ENCODE data around the gene GCNT4.
A peak's percentile ranks its signal among the peaks of the same experiment; 100 is the strongest.
"Not testable (repeated sequence)": the region's sequence is repeated elsewhere in the genome, so short reads cannot be mapped to it uniquely, and the experiment has no call there.

GCNT4 gene

DNA sequence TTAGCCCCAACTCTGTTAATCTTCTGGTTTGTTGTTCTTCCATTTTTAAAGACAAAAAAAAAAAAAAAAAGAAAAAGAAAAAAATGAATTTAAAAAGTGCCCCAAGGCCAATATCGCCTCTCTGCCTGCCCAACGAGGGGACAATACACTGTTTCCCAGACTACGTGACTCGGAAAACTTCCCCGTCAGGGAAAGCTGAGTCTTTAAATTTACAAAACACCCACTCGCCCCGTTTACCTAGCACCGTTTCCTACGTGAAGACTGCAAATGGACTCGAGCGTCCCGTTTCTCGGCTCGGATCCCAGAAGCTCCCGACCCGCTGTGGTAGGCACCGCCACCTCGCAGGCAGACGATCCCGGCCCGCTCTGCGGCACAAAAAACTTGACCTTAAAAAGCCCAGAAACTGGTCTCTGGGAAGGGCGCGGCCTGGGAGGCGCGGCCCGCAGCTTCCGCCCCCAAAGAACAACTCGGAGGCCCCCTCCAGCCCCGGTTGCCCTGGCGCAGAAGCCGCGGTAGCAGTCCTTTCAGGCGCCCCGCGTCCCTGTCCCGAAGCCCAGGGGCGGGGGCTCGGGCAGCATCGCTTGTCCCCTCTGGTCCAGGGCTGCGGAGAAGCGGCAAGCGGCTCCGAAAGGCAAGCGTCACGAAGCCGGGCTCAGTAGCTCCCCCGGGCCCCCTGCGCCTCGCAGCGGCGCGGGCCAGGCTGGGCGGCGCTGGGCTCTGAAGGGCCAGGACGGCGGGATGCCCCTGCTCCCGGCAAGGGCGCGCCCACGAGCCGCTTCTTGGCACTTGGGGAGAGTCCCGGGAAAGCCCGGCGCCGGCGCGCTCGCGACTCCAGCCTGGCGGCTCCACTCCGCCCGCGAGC, at the start of gene GCNT4:
GCNT4 (minus strand) TSS at position 367 of the 862 bp plus-strand sequence. CDS start 22,521 bp downstream, outside the sequence.
- Mint-ChIP-seq H3K4me3 (peak within 1 kb of the TSS; percentile 95), H3K4me1 (peaks cover 88% of the 10 kb centered on the region), H3K27ac (peak within 1 kb of the TSS; percentile 90), H3K27me3 (no peaks in the 10 kb centered on the region), H3K36me3 (no peaks in the 10 kb centered on the region), H3K9me3 (no peaks in the 10 kb centered on the region)

DNA sequence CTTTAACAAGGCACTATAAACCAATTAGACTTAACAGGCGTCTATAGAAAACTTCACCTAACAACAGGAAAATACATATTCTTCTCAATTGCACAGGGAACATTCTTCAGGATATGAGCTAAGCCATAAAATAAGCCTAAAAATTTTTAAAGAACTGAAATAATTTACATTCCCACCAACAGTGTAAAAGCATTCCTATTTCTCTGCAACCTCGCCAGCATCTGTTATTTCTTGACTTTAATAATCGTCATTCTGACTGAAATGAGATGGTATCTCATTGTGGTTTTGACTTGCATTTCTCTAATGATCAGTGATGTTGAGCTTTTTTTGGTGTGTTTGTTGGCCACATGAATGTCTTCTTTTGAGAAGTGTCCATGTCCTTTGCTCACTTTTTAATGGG, 43.6 kb upstream of the GCNT4 start:
- H3K4me1 Mint-ChIP-seq: peaks cover 21% of the 10 kb centered on the region
- H3K9me3 Mint-ChIP-seq, H3K4me3 Mint-ChIP-seq, H3K27me3 Mint-ChIP-seq, H3K36me3 Mint-ChIP-seq: not testable (repeated sequence)
- peak overlapping the region; percentile 8 for H3K27ac Mint-ChIP-seq

DNA sequence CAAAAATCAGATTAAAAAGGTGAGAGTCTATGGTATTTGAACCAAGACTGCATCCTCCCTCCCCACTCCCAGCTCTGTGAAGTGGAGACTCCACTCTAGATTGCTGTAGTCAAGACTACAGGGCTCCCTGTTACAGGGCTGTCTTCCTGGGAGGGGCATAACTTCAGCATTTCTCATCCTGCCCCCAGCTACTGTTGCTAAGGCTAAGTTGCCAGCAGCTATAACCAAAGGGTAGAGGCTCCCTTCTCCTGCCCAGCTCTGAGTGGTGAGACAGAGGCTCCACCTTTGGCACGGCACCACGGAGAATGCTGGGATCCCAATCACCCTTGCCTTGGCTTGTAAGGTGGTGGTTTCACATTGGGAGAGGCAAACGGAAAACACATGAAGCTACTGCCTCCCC, 39.2 kb upstream of the GCNT4 start:
- Mint-ChIP-seq H3K9me3 (no peaks in the 10 kb centered on the region), H3K4me3 (no peak overlapping the region), H3K36me3 (no peaks in the 10 kb centered on the region), H3K4me1 (peaks cover 42% of the 10 kb centered on the region), H3K27ac (no peak overlapping the region), H3K27me3 (no peaks in the 10 kb centered on the region)

GRCh38 chr5:75089662-75090061, 37.3 kb upstream of the GCNT4 start:
- no peaks in the 10 kb centered on the region for H3K9me3 Mint-ChIP-seq
- peaks cover 26% of the 10 kb centered on the region for H3K4me1 Mint-ChIP-seq
- no peak overlapping the region for H3K4me3 Mint-ChIP-seq
- H3K27ac Mint-ChIP-seq: no peak overlapping the region
- H3K27me3 Mint-ChIP-seq: no peaks in the 10 kb centered on the region
- no peaks in the 10 kb centered on the region for H3K36me3 Mint-ChIP-seq

DNA sequence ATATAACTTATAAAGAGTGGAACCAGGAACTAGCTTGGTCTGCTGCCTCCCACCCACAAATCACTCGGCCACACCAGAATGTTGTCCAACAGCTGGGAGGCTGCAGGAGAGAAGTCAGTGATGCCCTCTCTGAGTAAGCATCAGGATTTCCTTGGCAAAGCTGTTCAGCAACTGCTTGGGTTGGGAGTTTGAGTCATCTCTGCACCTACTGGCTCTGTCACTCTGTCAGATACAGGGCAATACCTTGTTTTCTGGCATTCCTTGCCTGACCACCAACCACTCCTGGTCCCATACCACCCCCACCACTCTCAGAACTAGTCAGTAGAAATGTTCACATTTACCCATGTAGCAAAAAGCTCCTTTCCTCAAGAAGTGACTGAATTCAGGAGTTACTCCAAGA, 36.8 kb upstream of the GCNT4 start:
- Mint-ChIP-seq H3K9me3 (no peaks in the 10 kb centered on the region), H3K27me3 (no peaks in the 10 kb centered on the region), H3K36me3 (no peaks in the 10 kb centered on the region), H3K4me1 (peaks cover 21% of the 10 kb centered on the region), H3K27ac (no peak overlapping the region), H3K4me3 (no peak overlapping the region)

- Mint-ChIP-seq H3K9me3 (no peaks in the 10 kb centered on the region), H3K4me1 (peaks cover 21% of the 10 kb centered on the region), H3K36me3 (no peaks in the 10 kb centered on the region), H3K4me3 (no peak overlapping the region), H3K27ac (no peak overlapping the region), H3K27me3 (no peaks in the 10 kb centered on the region)
Observed at GRCh38 chr5:75088648-75089047, 36.3 kb upstream of the GCNT4 start.

- H3K27ac Mint-ChIP-seq: no peak overlapping the region
- H3K9me3 Mint-ChIP-seq: no peaks in the 10 kb centered on the region
- peaks cover 17% of the 10 kb centered on the region for H3K4me1 Mint-ChIP-seq
- H3K4me3 Mint-ChIP-seq: no peak overlapping the region
- no peaks in the 10 kb centered on the region for H3K27me3 Mint-ChIP-seq
- no peaks in the 10 kb centered on the region for H3K36me3 Mint-ChIP-seq
Observed at GRCh38 chr5:75081510-75081909, 29.2 kb upstream of the GCNT4 start.

DNA sequence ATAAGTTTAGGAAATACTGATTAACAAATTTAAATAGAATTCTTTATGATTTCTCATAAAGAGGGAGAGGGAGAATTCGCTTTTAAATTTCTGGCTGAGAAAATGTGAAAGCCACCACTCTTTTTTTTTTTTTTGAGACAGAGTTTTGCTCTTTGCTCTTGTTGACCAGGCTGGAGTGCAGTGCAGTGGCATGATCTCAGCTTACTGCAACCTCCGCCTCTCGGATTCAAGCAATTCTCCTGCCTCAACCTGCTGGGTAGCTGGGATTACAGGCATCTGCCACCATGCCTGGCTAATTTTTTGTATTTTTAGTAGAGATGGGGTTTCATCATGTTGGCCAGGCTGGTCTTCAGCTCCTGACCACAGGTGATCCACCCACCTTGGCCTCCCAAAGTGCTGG, 27.0 kb upstream of the GCNT4 start:
- H3K27me3 Mint-ChIP-seq, H3K4me3 Mint-ChIP-seq: not testable (repeated sequence)

DNA sequence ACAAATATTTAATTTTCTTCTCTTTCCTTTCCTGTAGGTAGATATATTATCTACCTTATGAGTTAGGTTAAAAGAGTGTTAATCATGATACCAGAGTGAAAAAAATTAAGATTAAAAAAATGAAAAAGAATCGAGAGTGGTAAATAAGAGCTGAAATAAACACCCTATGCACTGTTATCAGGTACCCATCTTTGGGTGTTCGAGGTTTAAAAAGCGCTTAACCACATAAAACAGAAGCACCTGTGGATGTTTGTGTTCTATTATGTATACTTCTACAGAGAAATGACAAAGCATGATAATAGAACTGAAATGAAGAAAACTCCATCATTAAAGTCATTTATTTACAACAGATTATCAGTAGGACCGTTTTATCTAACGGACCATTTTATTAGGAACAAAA, 25.7 kb upstream of the GCNT4 start:
- Mint-ChIP-seq H3K4me1 (peaks cover 37% of the 10 kb centered on the region), H3K27ac (no peak overlapping the region), H3K4me3 (no peak overlapping the region), H3K36me3 (no peaks in the 10 kb centered on the region), H3K27me3 (no peaks in the 10 kb centered on the region), H3K9me3 (no peaks in the 10 kb centered on the region)

More for the DNA sequence above, 27.0 kb upstream of the GCNT4 start:
- H3K27ac Mint-ChIP-seq, H3K9me3 Mint-ChIP-seq, H3K36me3 Mint-ChIP-seq: not testable (repeated sequence)
- H3K4me1 Mint-ChIP-seq: peaks cover 34% of the 10 kb centered on the region

GRCh38 chr5:75072061-75072460, 19.7 kb upstream of the GCNT4 start:
- H3K9me3 Mint-ChIP-seq: no peaks in the 10 kb centered on the region
- H3K4me3 Mint-ChIP-seq: no peak overlapping the region
- H3K27me3 Mint-ChIP-seq: no peaks in the 10 kb centered on the region
- H3K36me3 Mint-ChIP-seq: no peaks in the 10 kb centered on the region
- no peak overlapping the region for H3K27ac Mint-ChIP-seq
- peaks cover 25% of the 10 kb centered on the region for H3K4me1 Mint-ChIP-seq

DNA sequence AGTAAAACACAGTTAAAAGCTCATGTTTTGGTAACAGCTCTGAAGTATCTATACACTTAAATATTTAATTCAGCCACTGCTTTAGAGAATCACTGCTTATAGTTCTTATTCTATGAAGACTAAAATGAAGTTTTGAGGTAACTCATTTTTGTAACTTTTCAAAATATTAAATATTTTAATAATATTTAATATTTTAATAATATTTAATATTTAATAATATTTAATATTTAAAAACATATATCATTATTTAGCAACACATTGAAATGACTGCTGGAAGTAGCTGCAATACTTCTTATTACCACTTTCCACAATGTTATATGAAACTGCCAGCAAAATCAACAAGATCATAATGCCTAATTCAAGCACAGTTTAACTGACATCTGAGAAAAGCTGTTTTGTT, 18.7 kb upstream of the GCNT4 start:
- H3K4me3 Mint-ChIP-seq: no peak overlapping the region

DNA sequence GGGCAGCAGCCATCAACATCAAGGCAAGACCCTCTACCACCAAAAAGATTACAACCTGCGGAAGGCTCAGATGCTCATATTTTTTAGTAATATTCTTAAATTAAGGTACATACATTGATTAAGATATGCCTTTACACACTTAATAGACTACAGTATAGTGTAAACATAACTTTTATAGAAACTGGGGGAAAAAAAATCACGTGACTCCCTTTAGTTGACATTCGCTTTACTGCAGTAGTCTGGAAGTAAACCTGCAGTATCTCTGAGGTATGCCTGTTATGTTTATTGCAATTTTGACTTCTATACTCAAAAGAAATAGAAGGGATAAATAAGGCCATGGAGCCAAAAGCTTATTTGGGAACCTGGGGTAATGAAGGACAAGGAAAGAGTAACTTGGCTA, 15.1 kb upstream of the GCNT4 start:
- no peaks in the 10 kb centered on the region for H3K36me3 Mint-ChIP-seq
- H3K4me3 Mint-ChIP-seq: no peak overlapping the region
- no peaks in the 10 kb centered on the region for H3K27me3 Mint-ChIP-seq
- no peak overlapping the region for H3K27ac Mint-ChIP-seq
- peaks cover under 1% of the 10 kb centered on the region for H3K9me3 Mint-ChIP-seq
- peaks cover 36% of the 10 kb centered on the region for H3K4me1 Mint-ChIP-seq

More for the DNA sequence above, 18.7 kb upstream of the GCNT4 start:
- H3K9me3 Mint-ChIP-seq: no peaks in the 10 kb centered on the region
- no peaks in the 10 kb centered on the region for H3K36me3 Mint-ChIP-seq
- no peak overlapping the region for H3K27ac Mint-ChIP-seq
- H3K27me3 Mint-ChIP-seq: no peaks in the 10 kb centered on the region
- peaks cover 30% of the 10 kb centered on the region for H3K4me1 Mint-ChIP-seq

DNA sequence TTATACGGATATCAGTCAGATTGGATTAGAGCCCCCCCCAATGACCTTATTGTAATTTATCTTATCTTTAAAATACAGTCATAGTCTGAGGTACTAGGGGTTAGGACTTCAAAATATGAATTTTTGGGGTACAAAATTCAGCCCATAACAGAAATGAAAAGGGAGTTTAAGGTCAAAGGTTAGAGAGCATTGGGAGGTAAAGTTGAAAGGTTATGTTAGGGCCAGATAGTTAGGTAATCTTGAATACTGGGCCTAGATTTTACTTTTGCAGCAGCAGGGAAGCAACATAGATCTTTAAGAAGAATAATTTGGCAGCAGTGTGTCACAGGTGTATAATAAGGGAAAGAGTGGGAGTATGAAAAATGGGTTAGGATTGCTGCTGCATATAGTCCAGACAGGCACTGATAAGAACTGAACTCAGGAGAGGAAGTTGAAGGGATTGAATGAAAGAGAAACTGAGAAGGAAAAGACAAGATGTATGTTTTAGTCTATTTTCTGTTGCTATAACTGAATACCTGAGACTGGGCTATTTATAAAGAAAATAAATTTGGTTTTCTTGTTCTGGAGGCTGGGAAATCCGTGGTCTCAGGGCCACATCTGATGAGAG, 10.7 kb upstream of the GCNT4 start:
- Mint-ChIP-seq H3K27ac (peak overlapping the region; percentile 30), H3K4me3 (peak overlapping the region; percentile 9), H3K27me3 (no peaks in the 10 kb centered on the region), H3K4me1 (peaks cover 79% of the 10 kb centered on the region), H3K36me3 (no peaks in the 10 kb centered on the region), H3K9me3 (peaks cover 5% of the 10 kb centered on the region)

DNA sequence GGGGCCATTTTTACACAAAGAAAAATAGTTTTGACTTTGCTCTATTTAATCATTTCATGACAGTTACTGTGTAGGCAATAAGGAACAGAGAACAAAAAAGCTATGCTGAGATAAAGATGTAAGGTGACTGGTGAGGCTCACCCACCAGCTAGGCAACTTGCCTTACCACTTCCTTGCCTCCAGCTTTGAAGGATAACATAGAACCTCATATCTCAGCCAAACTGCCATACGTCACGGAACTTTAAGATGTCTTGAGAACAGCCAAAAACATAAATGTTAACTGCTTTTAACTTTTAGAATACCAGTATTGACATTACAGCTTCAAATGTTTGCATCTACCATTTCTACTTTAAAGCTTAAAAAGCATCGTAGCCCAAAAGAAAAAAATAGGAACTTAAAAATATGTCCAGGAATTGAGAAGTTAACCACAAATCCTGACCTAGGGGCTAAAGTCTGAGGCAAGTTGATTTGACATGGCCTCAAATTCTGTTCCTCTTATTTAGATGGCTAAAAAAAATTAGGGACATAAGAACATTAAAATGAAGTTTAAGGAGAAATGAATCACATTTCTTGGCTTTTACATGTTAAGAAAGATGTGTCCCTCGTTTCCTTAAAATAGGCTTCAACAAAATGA, 7.7 kb upstream of the GCNT4 start:
- H3K27ac Mint-ChIP-seq: peak overlapping the region; percentile 86
- no peaks in the 10 kb centered on the region for H3K36me3 Mint-ChIP-seq
- H3K9me3 Mint-ChIP-seq: peaks cover 5% of the 10 kb centered on the region
- H3K27me3 Mint-ChIP-seq: no peaks in the 10 kb centered on the region
- H3K4me1 Mint-ChIP-seq: peaks cover 90% of the 10 kb centered on the region
- H3K4me3 Mint-ChIP-seq: peak overlapping the region; percentile 50

GRCh38 chr5:75058986-75059535, 6.7 kb upstream of the GCNT4 start:
- Mint-ChIP-seq H3K27ac (peak overlapping the region; percentile 86), H3K4me3 (peak overlapping the region; percentile 50), H3K27me3 (no peaks in the 10 kb centered on the region), H3K9me3 (peaks cover 5% of the 10 kb centered on the region), H3K36me3 (no peaks in the 10 kb centered on the region), H3K4me1 (peaks cover 96% of the 10 kb centered on the region)

GRCh38 chr5:75057561-75057960, 5.2 kb upstream of the GCNT4 start:
- Mint-ChIP-seq H3K27ac (peak overlapping the region; percentile 88), H3K9me3 (peaks cover 5% of the 10 kb centered on the region), H3K4me3 (peak overlapping the region; percentile 51), H3K27me3 (no peaks in the 10 kb centered on the region), H3K4me1 (peaks cover 87% of the 10 kb centered on the region), H3K36me3 (no peaks in the 10 kb centered on the region)
